Central memory CD8-positive, alpha-beta T cell (primary cell): ENCODE measurements around the gene CCL15.
"Not testable (repeated sequence)": the region's sequence is repeated elsewhere in the genome, so short reads cannot be mapped to it uniquely, and the experiment has no call there.

ENCODE experiments used
- ATAC-seq: fragments of 150-1000 bp; cut with Tn5 transposase; replicated peaks from 2 replicates; pipeline ENCODE4 v1.10.0; 2022; ENCODE audit warnings: mild to moderate bottlenecking, moderate FRiP score, moderate number of reproducible peaks; ENCODE audit not compliant: poor library complexity, severe bottlenecking; ENCODE audit errors: extremely low read depth
- DNase-seq, 2 donors: peaks; one replicate each; pipeline ENCODE4 v3.0.0; 2021; ENCODE audit warnings: low spot score in 2 of 2
- H3K27ac Mint-ChIP-seq: one replicate; pipeline ENCODE4 v1.8.0; 2022; ENCODE audit warnings: low read depth, mild to moderate bottlenecking, moderate library complexity, mixed read lengths
- H3K27me3 Mint-ChIP-seq: one replicate; pipeline ENCODE4 v1.8.0; 2022; ENCODE audit warnings: mixed read lengths
- H3K36me3 Mint-ChIP-seq: one replicate; pipeline ENCODE4 v1.8.0; 2022; ENCODE audit warnings: mild to moderate bottlenecking, moderate library complexity, mixed read lengths; ENCODE audit not compliant: insufficient read depth
- H3K4me1 Mint-ChIP-seq: one replicate; pipeline ENCODE4 v1.8.0; 2022; ENCODE audit warnings: mixed read lengths
- H3K4me3 Mint-ChIP-seq: one replicate; pipeline ENCODE4 v1.8.0; 2022; ENCODE audit warnings: mild to moderate bottlenecking, moderate library complexity, mixed read lengths
- H3K9me3 Mint-ChIP-seq: one replicate; pipeline ENCODE4 v1.8.0; 2022; ENCODE audit warnings: mixed read lengths

CCL15 gene

GRCh38 chr17:36001110-36001771 is at the start of gene CCL15:
Gene CCL15 (minus strand): TSS chr17:36001553. CDS start chr17:36001492, 61 bp downstream.
- ATAC-seq: no peak
- no peak within 1 kb of the TSS for H3K27ac Mint-ChIP-seq
- H3K36me3 Mint-ChIP-seq: no peaks in the 10 kb centered on the region
- H3K4me3 Mint-ChIP-seq: no peak within 1 kb of the TSS
- no peaks in the 10 kb centered on the region for H3K27me3 Mint-ChIP-seq
- peaks cover 23% of the 10 kb centered on the region for H3K4me1 Mint-ChIP-seq
- no peaks in the 10 kb centered on the region for H3K9me3 Mint-ChIP-seq
- no peak for DNase-seq

- Mint-ChIP-seq H3K36me3 (peaks cover 3% of the 10 kb centered on the region), H3K27me3 (no peaks in the 10 kb centered on the region), H3K4me3 (no peak overlapping the region), H3K4me1 (no peaks in the 10 kb centered on the region), H3K9me3 (peaks cover 15% of the 10 kb centered on the region), H3K27ac (no peak overlapping the region)
- ATAC-seq (no peak), DNase-seq (no peak)
These were observed 48.3 kb upstream of the CCL15 start for GRCh38 chr17:36049643-36050042.

GRCh38 chr17:36048066-36048465 is 46.7 kb upstream of the CCL15 start:
- H3K4me1 Mint-ChIP-seq: no peaks in the 10 kb centered on the region

GRCh38 chr17:36036235-36036634 is 34.9 kb upstream of the CCL15 start:
- DNase-seq (no peak), ATAC-seq (no peak)
- Mint-ChIP-seq H3K4me1 (no peaks in the 10 kb centered on the region), H3K27me3 (no peaks in the 10 kb centered on the region), H3K9me3 (no peaks in the 10 kb centered on the region), H3K36me3 (peaks cover 3% of the 10 kb centered on the region), H3K27ac (no peak overlapping the region), H3K4me3 (no peak overlapping the region)

More at GRCh38 chr17:36048066-36048465, 46.7 kb upstream of the CCL15 start:
- H3K36me3 Mint-ChIP-seq: peaks cover 3% of the 10 kb centered on the region
- DNase-seq (no peak), ATAC-seq (no peak)
- no peak overlapping the region for H3K27ac Mint-ChIP-seq
- no peak overlapping the region for H3K4me3 Mint-ChIP-seq
- H3K27me3 Mint-ChIP-seq: no peaks in the 10 kb centered on the region
- peaks cover 15% of the 10 kb centered on the region for H3K9me3 Mint-ChIP-seq

GRCh38 chr17:36034127-36034526 is 32.8 kb upstream of the CCL15 start:
- Mint-ChIP-seq H3K27me3 (no peaks in the 10 kb centered on the region), H3K36me3 (peaks cover 1% of the 10 kb centered on the region), H3K9me3 (no peaks in the 10 kb centered on the region), H3K27ac (no peak overlapping the region), H3K4me3 (no peak overlapping the region), H3K4me1 (no peaks in the 10 kb centered on the region)
- no peak for DNase-seq
- ATAC-seq: no peak

- Mint-ChIP-seq H3K36me3 (peaks cover 1% of the 10 kb centered on the region), H3K4me1 (no peaks in the 10 kb centered on the region), H3K27me3 (no peaks in the 10 kb centered on the region), H3K9me3 (no peaks in the 10 kb centered on the region), H3K4me3 (no peak overlapping the region), H3K27ac (no peak overlapping the region)
- ATAC-seq: no peak
- no peak for DNase-seq
These were observed 29.6 kb upstream of the CCL15 start for GRCh38 chr17:36030956-36031355.

GRCh38 chr17:36027761-36028160 is 26.4 kb upstream of the CCL15 start:
- DNase-seq: no peak
- H3K27ac Mint-ChIP-seq: no peak overlapping the region
- H3K27me3 Mint-ChIP-seq: no peaks in the 10 kb centered on the region
- no peaks in the 10 kb centered on the region for H3K4me1 Mint-ChIP-seq
- no peak for ATAC-seq
- H3K36me3 Mint-ChIP-seq: no peaks in the 10 kb centered on the region
- H3K9me3 Mint-ChIP-seq: no peaks in the 10 kb centered on the region
- no peak overlapping the region for H3K4me3 Mint-ChIP-seq

GRCh38 chr17:36024106-36024869 is 22.9 kb upstream of the CCL15 start:
- DNase-seq (no peak), ATAC-seq (no peak)
- Mint-ChIP-seq H3K4me1 (no peaks in the 10 kb centered on the region), H3K9me3 (no peaks in the 10 kb centered on the region), H3K27ac (no peak overlapping the region), H3K4me3 (no peak overlapping the region), H3K36me3 (no peaks in the 10 kb centered on the region), H3K27me3 (peaks cover 12% of the 10 kb centered on the region)

GRCh38 chr17:36019423-36019822 is 18.1 kb upstream of the CCL15 start:
- no peak overlapping the region for H3K4me3 Mint-ChIP-seq

GRCh38 chr17:36017799-36018198 is 16.4 kb upstream of the CCL15 start, which contains the start of gene CCL23:
Gene CCL23 (minus strand): TSS chr17:36017972. CDS start chr17:36017897, 75 bp downstream.
- ATAC-seq: no peak
- DNase-seq: no peak
- peaks cover 1% of the 10 kb centered on the region for H3K36me3 Mint-ChIP-seq
- H3K27me3 Mint-ChIP-seq: peaks cover 12% of the 10 kb centered on the region
- no peak within 1 kb of the TSS for H3K4me3 Mint-ChIP-seq
- peaks cover 2% of the 10 kb centered on the region for H3K4me1 Mint-ChIP-seq
- no peak within 1 kb of the TSS for H3K27ac Mint-ChIP-seq
- H3K9me3 Mint-ChIP-seq: no peaks in the 10 kb centered on the region

More at GRCh38 chr17:36019423-36019822, 18.1 kb upstream of the CCL15 start:
- Mint-ChIP-seq H3K27ac (no peak overlapping the region), H3K27me3 (peaks cover 12% of the 10 kb centered on the region), H3K9me3 (no peaks in the 10 kb centered on the region), H3K4me1 (no peaks in the 10 kb centered on the region), H3K36me3 (no peaks in the 10 kb centered on the region)
- no peak for DNase-seq
- no peak for ATAC-seq

GRCh38 chr17:36016555-36016954 is 15.2 kb upstream of the CCL15 start:
- peaks cover 2% of the 10 kb centered on the region for H3K36me3 Mint-ChIP-seq
- no peak overlapping the region for H3K27ac Mint-ChIP-seq
- no peak for DNase-seq
- H3K27me3 Mint-ChIP-seq: peaks cover 1% of the 10 kb centered on the region
- H3K4me1 Mint-ChIP-seq: peaks cover 15% of the 10 kb centered on the region
- no peak overlapping the region for H3K4me3 Mint-ChIP-seq
- H3K9me3 Mint-ChIP-seq: no peaks in the 10 kb centered on the region
- ATAC-seq: no peak

GRCh38 chr17:36015895-36016294 is 14.5 kb upstream of the CCL15 start:
- H3K27ac Mint-ChIP-seq, H3K9me3 Mint-ChIP-seq, H3K4me3 Mint-ChIP-seq, H3K36me3 Mint-ChIP-seq, H3K27me3 Mint-ChIP-seq, ATAC-seq, DNase-seq: not testable (repeated sequence)
- H3K4me1 Mint-ChIP-seq: peaks cover 22% of the 10 kb centered on the region

GRCh38 chr17:36014946-36015345 is 13.6 kb upstream of the CCL15 start:
- Mint-ChIP-seq H3K4me1 (peaks cover 28% of the 10 kb centered on the region), H3K9me3 (no peaks in the 10 kb centered on the region), H3K27ac (no peak overlapping the region), H3K4me3 (no peak overlapping the region), H3K36me3 (peaks cover 2% of the 10 kb centered on the region), H3K27me3 (no peaks in the 10 kb centered on the region)
- DNase-seq: no peak
- no peak for ATAC-seq
